ENCODE results near the gene EGLN2. TPM values are rescaled to one million over a fixed set of nuclear protein-coding genes. Genes with fewer than 3 reads are reported as not detected.
"Not testable (repeated sequence)": the region's sequence is repeated elsewhere in the genome, so short reads cannot be mapped to it uniquely, and the experiment has no call there.

The EGLN2 gene
- total RNA-seq: 65.4 TPM
- long read RNA-seq, transcript EGLN2-207 (5 exons, 2,821 nt): minor isoform, 93 of 410 reads
- long read RNA-seq, transcript EGLN2-201 (6 exons, 2,102 nt): major isoform, 300 of 410 reads
- long read RNA-seq, partial matches to known transcripts: 1 of 410 reads
- long read RNA-seq, other reads (novel, unspliced or antisense): 11 of 410 reads

- intact Hi-C loops (cut with DNase I): loop anchor here (1.0 kb wide), 1 partner anchor 21 kb away; the partner anchor contains the start of gene RAB4B
- ATAC-seq (ENCODE audit: poor library complexity): peak; percentile 84
Observed at GRCh38 chr19:40798683-40799557, at the start of gene EGLN2. Gene EGLN2, plus strand, starts transcription at chr19:40799191. Its CDS starts 1,382 bp downstream, at chr19:40800573.

GRCh38 chr19:40750058-40750873 is 48.7 kb upstream of the EGLN2 start, which contains the start of gene ACTMAP:
Gene ACTMAP, minus strand, starts transcription at chr19:40750477. Its CDS starts 674 bp downstream, at chr19:40749803.
- DNase-seq (peak; percentile 99), ATAC-seq (ENCODE audit: poor library complexity) (peak; percentile 95)
- intact Hi-C loops (cut with DNase I): no loop called here

More at GRCh38 chr19:40798683-40799557, at the start of gene EGLN2:
- peak; percentile 100 for DNase-seq

- DNase-seq (peak; percentile 98), ATAC-seq (ENCODE audit: poor library complexity) (peak; percentile 90)
- intact Hi-C loops (cut with DNase I): no loop called here
Observed at GRCh38 chr19:40750874-40751537, 48.0 kb upstream of the EGLN2 start, which contains the start of gene SNRPA. Gene SNRPA, plus strand, starts transcription at chr19:40751203. Its CDS starts 206 bp downstream, at chr19:40751409.

- no peak for DNase-seq
Observed at GRCh38 chr19:40752257-40752781, 46.7 kb upstream of the EGLN2 start.

GRCh38 chr19:40754611-40755247 is 44.3 kb upstream of the EGLN2 start:
- DNase-seq (no peak), ATAC-seq (ENCODE audit: poor library complexity) (no peak)
- intact Hi-C loops (cut with DNase I): no loop called here

More at GRCh38 chr19:40752257-40752781, 46.7 kb upstream of the EGLN2 start:
- intact Hi-C loops (cut with DNase I): no loop called here
- ATAC-seq (ENCODE audit: poor library complexity): no peak

GRCh38 chr19:40755248-40755624 is 43.8 kb upstream of the EGLN2 start:
- DNase-seq: no peak
- no peak for ATAC-seq (ENCODE audit: poor library complexity)
- intact Hi-C loops (cut with DNase I): no loop called here

GRCh38 chr19:40755791-40756190 is 43.2 kb upstream of the EGLN2 start:
- DNase-seq (no peak), ATAC-seq (ENCODE audit: poor library complexity) (no peak)

GRCh38 chr19:40756502-40757110 is 42.4 kb upstream of the EGLN2 start:
- no peak for ATAC-seq (ENCODE audit: poor library complexity)
- intact Hi-C loops (cut with DNase I): no loop called here

More at GRCh38 chr19:40755791-40756190, 43.2 kb upstream of the EGLN2 start:
- intact Hi-C loops (cut with DNase I): no loop called here

GRCh38 chr19:40758491-40758890 is 40.5 kb upstream of the EGLN2 start:
- intact Hi-C loops (cut with DNase I): no loop called here
- DNase-seq: no peak
- no peak for ATAC-seq (ENCODE audit: poor library complexity)

More at GRCh38 chr19:40756502-40757110, 42.4 kb upstream of the EGLN2 start:
- no peak for DNase-seq

- DNase-seq (no peak), ATAC-seq (ENCODE audit: poor library complexity) (no peak)
- intact Hi-C loops (cut with DNase I): no loop called here
Observed at GRCh38 chr19:40759352-40759751, 39.6 kb upstream of the EGLN2 start.

GRCh38 chr19:40762754-40763470 is 36.1 kb upstream of the EGLN2 start:
- no peak for DNase-seq
- intact Hi-C loops (cut with DNase I): no loop called here
- no peak for ATAC-seq (ENCODE audit: poor library complexity)

GRCh38 chr19:40763526-40763925 is 35.5 kb upstream of the EGLN2 start:
- DNase-seq (no peak), ATAC-seq (ENCODE audit: poor library complexity) (no peak)
- intact Hi-C loops (cut with DNase I): no loop called here

GRCh38 chr19:40763963-40764362 is 35.0 kb upstream of the EGLN2 start:
- intact Hi-C loops (cut with DNase I): no loop called here
- DNase-seq: no peak
- no peak for ATAC-seq (ENCODE audit: poor library complexity)

GRCh38 chr19:40766385-40766784 is 32.6 kb upstream of the EGLN2 start:
- intact Hi-C loops (cut with DNase I); DNase-seq: not testable (repeated sequence)

GRCh38 chr19:40768869-40769268 is 30.1 kb upstream of the EGLN2 start:
- DNase-seq: no peak
- intact Hi-C loops (cut with DNase I): no loop called here
- no peak for ATAC-seq (ENCODE audit: poor library complexity)

More at GRCh38 chr19:40766385-40766784, 32.6 kb upstream of the EGLN2 start:
- not testable (repeated sequence) for ATAC-seq (ENCODE audit: poor library complexity)

GRCh38 chr19:40771101-40771862 is 27.7 kb upstream of the EGLN2 start:
- intact Hi-C loops (cut with DNase I); ATAC-seq (ENCODE audit: poor library complexity); DNase-seq: not testable (repeated sequence)

Data from Right ventricle myocardium superior (tissue), 1 donor.